Endothelial cell of umbilical vein (primary cell): ENCODE results near the gene CTU2. TPM values are rescaled to one million over a fixed set of nuclear protein-coding genes. Genes with fewer than 3 reads are reported as not detected.

ENCODE experiments used
- BruUV-seq: library from RNA; stranded (reverse); fragments of 400-500 nt; replicated peaks from 2 replicates; lab custom pipeline; 2021; lab: Mats Ljungman, UMichigan
- CTCF ChIA-PET: fragments of 300-600, 350-600 bp; sonication (Branson Sonifier 250); formaldehyde crosslinking; loops from one replicate; lab custom pipeline; 2021; ENCODE audit warnings: antibody characterized with exemption, inconsistent platforms; lab: Charles Lee
- POLR2A ChIA-PET: fragments of 300-600, 350-600 bp; sonication (Branson Sonifier 250); formaldehyde crosslinking; loops from one replicate; lab custom pipeline; 2021; ENCODE audit warnings: antibody characterized with exemption, inconsistent platforms; lab: Charles Lee
- DNase-seq: peaks from one replicate; pipeline ENCODE4 v3.0.0-alpha.2; 2011; ENCODE audit warnings: low read depth, low spot score
- FAIRE-seq: peaks from 2 replicates; lab custom pipeline; 2011; peaks lifted over from hg19 to GRCh38; lab: Jason Lieb, UNC
- H2AFZ ChIP-seq: 2 replicates; pipeline ENCODE4 v1.6.0; 2012; ENCODE audit warnings: low read depth, low read length, control low read depth, inconsistent platforms
- H3K27ac ChIP-seq: 2 replicates; pipeline ENCODE4 v1.5.1; 2011; ENCODE audit warnings: low read depth, mild to moderate bottlenecking, control low read depth, low read length, moderate library complexity; ENCODE audit not compliant: insufficient read depth
- H3K27me3 ChIP-seq, 2 experiments: 2 replicates each; pipeline versions ENCODE4 v1.6.0 to v1.6.1; 2011; ENCODE audit warnings: low read length in 2 of 2, mixed read lengths in 1 of 2; ENCODE audit not compliant: control insufficient read depth in 2 of 2, insufficient read depth in 2 of 2
- H3K36me3 ChIP-seq, 2 experiments: 2 replicates in 1 of 2; 3 replicates in 1 of 2; pipeline ENCODE4 v1.5.1; 2011; ENCODE audit warnings: low read length in 2 of 2, mild to moderate bottlenecking in 1 of 2, moderate library complexity in 1 of 2; ENCODE audit not compliant: control insufficient read depth in 2 of 2, insufficient read depth in 2 of 2; ENCODE audit errors: extremely low read depth in 1 of 2
- H3K4me1 ChIP-seq: 3 replicates; pipeline ENCODE4 v1.5.1; 2011; ENCODE audit warnings: mild to moderate bottlenecking, low read length; ENCODE audit not compliant: control insufficient read depth, insufficient read depth; ENCODE audit errors: extremely low read depth
- H3K4me2 ChIP-seq: 2 replicates; pipeline ENCODE4 v1.6.1; 2011; ENCODE audit warnings: low read length, control low read depth, mixed read lengths; ENCODE audit not compliant: insufficient read depth
- H3K4me3 ChIP-seq, 3 experiments: fragments of 200-600 bp in 1 of 3; sonication (generic), shearing (Covaris generic) in 1 of 3; replicated peaks in 1 of 3; 2 replicates each; pipeline ENCODE4 v1.5.1; 2011 to 2016; ENCODE audit warnings: control low read depth in 3 of 3, low read length in 3 of 3, mild to moderate bottlenecking in 2 of 3, inconsistent platforms in 1 of 3, low read depth in 1 of 3, moderate library complexity in 1 of 3; ENCODE audit not compliant: insufficient read depth in 1 of 3
- H3K79me2 ChIP-seq: 2 replicates; pipeline ENCODE4 v1.6.0; 2012; ENCODE audit warnings: low read length, inconsistent platforms; ENCODE audit not compliant: control insufficient read depth, insufficient read depth
- H3K9ac ChIP-seq: replicated peaks from 2 replicates; pipeline ENCODE3; 2011; ENCODE audit warnings: low read length, control low read depth; ENCODE audit not compliant: insufficient read depth; ENCODE audit errors: extremely low read depth
- H3K9me1 ChIP-seq: replicated peaks from 3 replicates; pipeline ENCODE4 v1.6.0; 2011; ENCODE audit warnings: mild to moderate bottlenecking, low read length; ENCODE audit not compliant: control insufficient read depth, insufficient read depth; ENCODE audit errors: extremely low read depth
- H3K9me3 ChIP-seq: replicated peaks from 2 replicates; pipeline ENCODE4 v1.5.1; 2012; ENCODE audit warnings: low read length, inconsistent platforms; ENCODE audit not compliant: control insufficient read depth, insufficient read depth
- H4K20me1 ChIP-seq: replicated peaks from 2 replicates; pipeline ENCODE3; 2011; ENCODE audit warnings: mild to moderate bottlenecking, low read length; ENCODE audit not compliant: control insufficient read depth, insufficient read depth; ENCODE audit errors: extremely low read depth
- EZH2 ChIP-seq: IDR thresholded peaks from 2 replicates; pipeline ENCODE4 v1.6.1; 2012; ENCODE audit warnings: borderline replicate concordance, low read depth, mild to moderate bottlenecking, moderate library complexity, low read length, inconsistent platforms; ENCODE audit not compliant: severe bottlenecking
- FOS ChIP-seq: IDR thresholded peaks from 2 replicates; pipeline ENCODE4 v1.6.1; 2011; ENCODE audit warnings: mild to moderate bottlenecking, low read length, moderate library complexity, borderline replicate concordance; ENCODE audit not compliant: insufficient read depth
- JUN ChIP-seq: IDR thresholded peaks from 2 replicates; pipeline ENCODE4 v1.6.1; 2011; ENCODE audit warnings: borderline replicate concordance, low read depth; ENCODE audit not compliant: insufficient read length, insufficient read depth
- MYC ChIP-seq: IDR thresholded peaks from one replicate; pipeline ENCODE4 v1.6.1; 2011; ENCODE audit warnings: mild to moderate bottlenecking, low read depth, low read length
- POLR2AphosphoS5 ChIP-seq: IDR thresholded peaks from 2 replicates; pipeline ENCODE4 v1.6.1; 2012; ENCODE audit warnings: low read depth, mild to moderate bottlenecking, control low read depth, low read length, moderate library complexity; ENCODE audit not compliant: insufficient read depth
- dilution Hi-C: fragments of 300-500 bp; cut with MboI; formaldehyde crosslinking; loops from one replicate; pipeline ENCODE4 v1.15.0; 2019; ENCODE audit warnings: low sequenced_read_pairs; ENCODE audit not compliant: extremely low pct_ligation_motif_present
- intact Hi-C: fragments of 100-400 bp; cut with micrococcal nuclease; formaldehyde crosslinking; loops from one replicate; pipeline ENCODE4 v1.10.0; 2022
- polyA plus RNA-seq, 4 experiments: library from polyadenylated mRNA; depleted of rRNA in 3 of 4; stranded (reverse) in 3 of 4; unstranded in 1 of 4; fragments of >200 nt; gene quantifications; 2 replicates each; pipeline versions ENCODE4 v1.2.1 to v1.2.3, GENCODE V29; 2011 to 2012; ENCODE audit warnings: missing spikeins in 1 of 4
- total RNA-seq: library from RNA; stranded (reverse); gene quantifications from 2 replicates; pipeline ENCODE4 v1.2.3, GENCODE V29; 2021
- TF ChIP-seq, protein P1 (sequence below), 2 donors: IDR thresholded peaks; 1 replicate in 1 of 2; 2 replicates in 1 of 2; pipeline ENCODE4 v1.5.1; 2011; ENCODE audit warnings: low read length in 2 of 2, mild to moderate bottlenecking in 2 of 2, moderate library complexity in 2 of 2, control low read depth in 1 of 2, inconsistent platforms in 1 of 2, low read depth in 1 of 2; ENCODE audit not compliant: insufficient read depth in 1 of 2; ENCODE audit errors: extremely low read depth in 1 of 2
- TF ChIP-seq, protein P2 (sequence below): IDR thresholded peaks from 2 replicates; pipeline ENCODE4 v1.6.1; 2011; ENCODE audit not compliant: insufficient read depth, insufficient read length

The CTU2 gene
- total and polyA plus RNA-seq, 2 donors (not counting 3 experiments of a cell fraction or from before 2014, with no cell fraction given): 26.1 to 33.7 TPM

DNA sequence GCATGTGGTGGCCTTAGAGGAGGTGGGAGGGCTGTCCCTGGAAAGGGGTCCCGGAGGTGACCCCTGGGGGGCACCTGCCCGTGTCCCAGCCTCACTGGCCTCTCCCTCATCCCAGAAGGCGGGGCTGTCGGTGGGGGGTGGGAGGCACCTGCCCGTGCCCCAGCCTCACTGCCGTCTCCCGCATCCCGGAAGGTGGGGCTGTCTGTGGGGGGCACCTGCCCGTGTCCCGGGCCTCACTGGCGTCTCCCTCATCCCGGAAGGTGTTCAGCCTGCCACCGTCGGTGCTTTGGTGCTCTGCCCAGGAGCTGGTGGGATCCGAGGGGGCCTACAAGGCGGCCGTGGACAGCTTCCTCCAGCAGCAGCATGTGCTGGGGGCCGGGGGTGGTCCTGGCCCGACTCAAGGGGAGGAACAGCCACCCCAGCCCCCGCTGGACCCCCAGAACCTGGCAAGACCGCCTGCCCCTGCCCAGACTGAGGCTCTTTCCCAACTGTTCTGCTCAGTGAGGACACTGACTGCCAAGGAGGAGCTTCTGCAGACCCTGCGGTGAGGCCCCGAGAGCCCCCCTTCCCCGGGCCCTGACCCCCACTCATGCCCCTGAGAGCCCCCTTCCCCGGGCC lies 6.2 kb downstream of the CTU2 start:
- dilution Hi-C loops: no loop called here
- FAIRE-seq (no peak), DNase-seq (no peak)
- no peak overlapping the region for H3K27ac ChIP-seq
- peaks cover 17% of the 10 kb centered on the region for H3K79me2 ChIP-seq
- H4K20me1 ChIP-seq: no peaks in the 10 kb centered on the region
- POLR2A ChIA-PET: no interaction called here
- no peak overlapping the region for H3K4me3 ChIP-seq
- H2AFZ ChIP-seq: no peak overlapping the region
- H3K4me1 ChIP-seq: no peaks in the 10 kb centered on the region
- no peaks in the 10 kb centered on the region for H3K9me3 ChIP-seq
- H3K4me2 ChIP-seq: no peak overlapping the region
- no peaks in the 10 kb centered on the region for H3K27me3 ChIP-seq
- TF ChIP-seq, protein P1, sequence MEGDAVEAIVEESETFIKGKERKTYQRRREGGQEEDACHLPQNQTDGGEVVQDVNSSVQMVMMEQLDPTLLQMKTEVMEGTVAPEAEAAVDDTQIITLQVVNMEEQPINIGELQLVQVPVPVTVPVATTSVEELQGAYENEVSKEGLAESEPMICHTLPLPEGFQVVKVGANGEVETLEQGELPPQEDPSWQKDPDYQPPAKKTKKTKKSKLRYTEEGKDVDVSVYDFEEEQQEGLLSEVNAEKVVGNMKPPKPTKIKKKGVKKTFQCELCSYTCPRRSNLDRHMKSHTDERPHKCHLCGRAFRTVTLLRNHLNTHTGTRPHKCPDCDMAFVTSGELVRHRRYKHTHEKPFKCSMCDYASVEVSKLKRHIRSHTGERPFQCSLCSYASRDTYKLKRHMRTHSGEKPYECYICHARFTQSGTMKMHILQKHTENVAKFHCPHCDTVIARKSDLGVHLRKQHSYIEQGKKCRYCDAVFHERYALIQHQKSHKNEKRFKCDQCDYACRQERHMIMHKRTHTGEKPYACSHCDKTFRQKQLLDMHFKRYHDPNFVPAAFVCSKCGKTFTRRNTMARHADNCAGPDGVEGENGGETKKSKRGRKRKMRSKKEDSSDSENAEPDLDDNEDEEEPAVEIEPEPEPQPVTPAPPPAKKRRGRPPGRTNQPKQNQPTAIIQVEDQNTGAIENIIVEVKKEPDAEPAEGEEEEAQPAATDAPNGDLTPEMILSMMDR (IDR thresholded peaks at IDR 0.05; ENCODE audit: extremely low read depth in 1 of 2, insufficient read depth in 1 of 2, low read depth in 1 of 2, low read length in 2 of 2): no peak
- TF ChIP-seq, protein P2, sequence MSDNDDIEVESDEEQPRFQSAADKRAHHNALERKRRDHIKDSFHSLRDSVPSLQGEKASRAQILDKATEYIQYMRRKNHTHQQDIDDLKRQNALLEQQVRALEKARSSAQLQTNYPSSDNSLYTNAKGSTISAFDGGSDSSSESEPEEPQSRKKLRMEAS: no peak
- TF ChIP-seq FOS (no peak), JUN (no peak), EZH2 (no peak), POLR2AphosphoS5 (no peak), MYC (no peak)
- H3K9ac ChIP-seq: no peak overlapping the region
- intact Hi-C loops: no loop called here
- H3K36me3 ChIP-seq: peaks cover 13 to 42% of the 10 kb centered on the region in 2 experiments
- no TSS peak for BruUV-seq
- CTCF ChIA-PET: interaction anchor here (2.3 kb wide), 1 partner anchor 25 kb away, joined by 10 read pairs; no protein-coding TSS in a partner anchor
- H3K9me1 ChIP-seq: no peaks in the 10 kb centered on the region
